NCI-H1930 (cell line): ENCODE measurements around the gene UNK.
"Not testable (repeated sequence)": the region's sequence is repeated elsewhere in the genome, so short reads cannot be mapped to it uniquely, and the experiment has no call there.

Experiments
- DNase-seq, 2 experiments: peaks; one replicate each; lab custom pipeline; 2025; lab: John Stamatoyannopoulos, UW

UNK gene

GRCh38 chr17:75754378-75755204, 30.0 kb upstream of the UNK start:
- no peak for DNase-seq

- DNase-seq = no peak
Observed at GRCh38 chr17:75755205-75755901, 29.3 kb upstream of the UNK start.

GRCh38 chr17:75755990-75756389, 28.6 kb upstream of the UNK start:
- no peak for DNase-seq

DNA sequence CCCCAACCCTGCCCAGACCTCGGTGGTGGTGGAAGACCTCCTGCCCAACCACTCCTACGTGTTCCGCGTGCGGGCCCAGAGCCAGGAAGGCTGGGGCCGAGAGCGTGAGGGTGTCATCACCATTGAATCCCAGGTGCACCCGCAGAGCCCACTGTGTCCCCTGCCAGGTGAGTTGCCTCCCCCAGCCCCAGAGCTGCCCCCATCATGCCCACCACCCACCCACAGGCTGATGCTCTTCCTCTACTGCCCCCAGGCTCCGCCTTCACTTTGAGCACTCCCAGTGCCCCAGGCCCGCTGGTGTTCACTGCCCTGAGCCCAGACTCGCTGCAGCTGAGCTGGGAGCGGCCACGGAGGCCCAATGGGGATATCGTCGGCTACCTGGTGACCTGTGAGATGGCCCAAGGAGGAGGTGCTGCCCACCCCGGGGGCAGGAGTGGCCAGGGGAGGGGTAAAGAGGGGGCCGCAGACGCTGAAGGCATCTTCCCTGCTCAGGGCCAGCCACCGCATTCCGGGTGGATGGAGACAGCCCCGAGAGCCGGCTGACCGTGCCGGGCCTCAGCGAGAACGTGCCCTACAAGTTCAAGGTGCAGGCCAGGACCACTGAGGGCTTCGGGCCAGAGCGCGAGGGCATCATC, 28.0 kb upstream of the UNK start:
- DNase-seq = no peak

DNA sequence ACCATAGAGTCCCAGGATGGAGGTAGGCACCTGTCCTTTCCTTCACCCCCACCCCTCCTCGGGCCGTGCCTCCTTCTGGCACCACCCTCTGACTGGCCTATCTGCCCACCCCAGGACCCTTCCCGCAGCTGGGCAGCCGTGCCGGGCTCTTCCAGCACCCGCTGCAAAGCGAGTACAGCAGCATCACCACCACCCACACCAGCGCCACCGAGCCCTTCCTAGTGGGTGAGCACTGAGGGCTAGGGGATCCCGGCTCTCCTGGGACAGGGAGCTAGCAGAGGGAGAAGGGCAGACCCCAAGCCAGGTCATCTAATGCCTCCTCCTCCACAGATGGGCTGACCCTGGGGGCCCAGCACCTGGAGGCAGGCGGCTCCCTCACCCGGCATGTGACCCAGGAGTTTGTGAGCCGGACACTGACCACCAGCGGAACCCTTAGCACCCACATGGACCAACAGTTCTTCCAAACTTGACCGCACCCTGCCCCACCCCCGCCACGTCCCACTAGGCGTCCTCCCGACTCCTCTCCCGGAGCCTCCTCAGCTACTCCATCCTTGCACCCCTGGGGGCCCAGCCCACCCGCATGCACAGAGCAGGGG, 27.4 kb upstream of the UNK start:
- DNase-seq = no peak

- DNase-seq = no peak
Observed at GRCh38 chr17:75758131-75758905, 26.3 kb upstream of the UNK start.

DNA sequence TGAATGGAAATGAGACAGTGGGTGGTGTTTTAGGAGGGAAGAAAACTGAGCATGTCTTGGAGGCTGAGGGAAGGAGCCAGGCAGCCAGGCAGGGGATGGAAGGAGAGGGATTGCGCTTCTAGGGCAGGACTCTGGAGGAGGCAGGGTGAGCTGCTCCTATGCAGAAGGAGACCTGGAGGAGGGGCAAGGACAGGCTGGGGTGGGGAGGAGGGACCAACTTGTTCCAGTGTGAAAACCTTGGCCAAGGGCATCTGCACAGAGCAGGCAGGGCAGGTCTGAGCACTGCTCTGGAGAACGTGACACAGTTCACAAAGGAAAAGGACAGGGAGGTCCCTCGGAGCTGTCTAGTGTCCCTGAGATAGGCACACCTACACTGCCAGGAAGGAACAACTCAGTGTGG, 25.1 kb upstream of the UNK start:
- no peak for DNase-seq

- not testable (repeated sequence) for DNase-seq
Observed at GRCh38 chr17:75759978-75760640, 24.5 kb upstream of the UNK start.

GRCh38 chr17:75762513-75763268, 21.9 kb upstream of the UNK start:
- DNase-seq = no peak

GRCh38 chr17:75763269-75763607, 21.4 kb upstream of the UNK start:
- no peak for DNase-seq

GRCh38 chr17:75763613-75764416, 20.8 kb upstream of the UNK start:
- DNase-seq = no peak

- DNase-seq = no peak
Observed at GRCh38 chr17:75764417-75764710, 20.2 kb upstream of the UNK start.

DNA sequence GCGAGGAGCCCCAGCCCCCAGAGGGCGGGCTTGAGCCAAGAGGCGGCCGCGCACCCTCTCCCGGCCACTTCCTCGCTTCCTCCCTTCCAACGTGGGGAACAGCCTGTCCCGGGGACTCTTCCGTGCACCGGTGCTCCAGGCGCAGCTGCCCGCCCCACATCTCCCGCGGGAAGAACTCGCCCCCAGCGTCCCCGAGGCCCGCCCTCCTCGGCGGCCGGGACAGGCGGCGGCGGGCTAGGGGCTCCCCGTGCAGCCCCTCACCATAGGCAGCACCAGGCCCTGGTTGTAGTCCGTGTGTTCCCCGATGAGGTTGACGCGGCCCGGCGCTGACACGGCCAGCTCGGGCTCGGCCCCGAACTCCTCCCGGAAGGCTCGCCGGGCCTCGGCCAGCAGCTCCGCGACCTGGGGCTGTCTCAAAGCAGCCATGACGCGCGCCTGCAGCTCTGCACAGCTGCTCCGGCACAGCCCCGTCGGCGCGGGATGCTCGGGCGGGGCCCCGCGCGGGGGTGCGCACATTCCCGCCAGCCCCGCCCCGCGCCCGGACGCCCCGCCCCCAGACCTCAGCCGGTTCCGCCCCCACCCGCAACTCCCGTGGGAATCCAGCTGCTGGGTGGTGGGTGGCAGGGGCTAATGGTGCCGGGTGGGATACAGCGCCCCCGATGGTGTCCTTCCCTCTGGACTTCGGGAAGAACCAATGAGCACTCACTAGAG, 19.7 kb upstream of the UNK start, which contains the start of gene GALK1:
TSS of gene GALK1 (minus strand) at position 482 of the 711 bp plus-strand sequence. CDS start at position 426, 56 bp downstream.
- DNase-seq = peak; percentile 37 to 44

GRCh38 chr17:75765981-75766380, 18.6 kb upstream of the UNK start:
- no peak for DNase-seq

- no peak for DNase-seq
Observed at GRCh38 chr17:75767881-75768280, 16.7 kb upstream of the UNK start.

- no peak for DNase-seq
Observed at GRCh38 chr17:75769536-75769935, 15.1 kb upstream of the UNK start.

DNA sequence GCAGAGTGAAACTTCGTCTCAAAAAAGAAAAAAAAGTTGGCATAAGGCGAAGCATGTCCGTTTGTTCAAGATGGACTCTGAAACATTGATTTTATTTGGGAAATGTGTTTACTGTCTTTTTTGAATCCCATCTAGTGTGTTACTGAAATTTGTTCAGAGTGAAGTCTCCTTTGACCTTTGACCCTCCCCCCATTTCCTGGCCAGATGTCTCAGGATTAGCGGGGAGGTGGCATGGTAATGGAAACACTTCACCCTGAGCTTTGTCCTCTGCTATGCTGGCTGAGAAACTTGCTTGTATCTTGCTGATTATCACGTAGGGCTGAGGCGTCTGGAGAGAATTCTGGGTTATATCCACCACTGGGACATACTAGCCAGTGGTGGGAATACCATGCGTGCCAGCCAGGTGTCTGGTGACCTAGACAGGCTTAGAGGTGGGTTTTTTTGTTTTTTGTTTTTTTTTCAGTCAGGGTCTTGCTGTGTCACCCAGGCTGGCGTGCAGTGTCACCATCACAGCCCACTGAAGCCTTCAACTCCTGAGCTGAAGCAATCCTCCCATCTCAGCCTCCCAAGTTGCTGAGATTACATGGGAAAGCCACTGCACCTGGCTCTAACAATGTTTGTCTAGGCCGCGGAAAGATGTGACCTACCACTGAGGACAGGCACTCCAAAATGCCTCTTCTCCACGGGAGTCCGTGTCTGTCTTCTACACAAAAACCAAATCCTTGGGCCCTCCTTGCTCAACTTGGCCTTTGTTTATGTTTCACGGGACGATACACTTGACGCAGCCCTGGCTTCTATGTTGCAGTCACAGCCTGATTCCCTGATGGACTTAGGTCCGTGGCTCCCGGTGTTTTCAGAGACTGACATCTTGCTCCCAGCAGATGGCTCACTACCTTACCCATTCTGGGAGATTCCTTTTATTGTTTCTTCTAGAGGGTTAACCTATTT, 13.0 kb upstream of the UNK start:
- no peak for DNase-seq
